ENCODE measurements around the gene MAGEF1.

DNA sequence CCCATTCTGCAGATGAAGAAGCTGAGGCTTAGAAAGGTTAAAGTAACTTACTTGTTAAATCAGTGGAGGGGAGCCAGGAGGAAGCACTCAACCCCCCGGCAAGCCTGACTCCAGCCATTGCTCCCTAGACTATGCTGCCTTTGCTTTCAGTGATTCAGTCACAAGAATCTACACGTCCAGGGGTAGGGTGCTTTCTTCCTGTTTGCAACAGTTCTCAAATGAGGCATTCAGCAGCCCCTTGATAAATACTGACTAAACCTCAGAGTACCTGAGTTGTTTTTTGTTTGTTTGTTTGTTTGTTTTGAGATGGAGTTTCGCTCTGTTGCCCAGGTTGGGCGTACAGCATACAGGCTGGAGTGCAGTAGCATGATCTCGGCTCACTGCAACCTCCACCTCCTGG is 28.6 kb downstream of the MAGEF1 start:
- no peak for TF ChIP-seq SIN3A (IDR thresholded peaks at IDR 0.05; ENCODE audit: borderline replicate concordance, insufficient read depth, low read length)
- no peak for TF ChIP-seq POLR2AphosphoS5 (IDR thresholded peaks at IDR 0.05; ENCODE audit: low read depth, low read length)
- no peak for TF ChIP-seq TAF1 (IDR thresholded peaks at IDR 0.05; ENCODE audit: borderline replicate concordance, insufficient read depth, low read length)
